HG03045 (cell line): ENCODE data around the gene PLEKHB2.
"Not testable (repeated sequence)": the region's sequence is repeated elsewhere in the genome, so short reads cannot be mapped to it uniquely, and the experiment has no call there.

Source experiments
- ATAC-seq: cut with Tn5 transposase; IDR thresholded peaks from one replicate; pipeline ENCODE4 v1.9.1; 2021; ENCODE audit warnings: mild to moderate bottlenecking, moderate library complexity; ENCODE audit not compliant: unreplicated experiment

The PLEKHB2 gene

GRCh38 chr2:131093696-131094462, 11.3 kb upstream of the PLEKHB2 start:
- ATAC-seq: peak; percentile 77

GRCh38 chr2:131094463-131095281, 10.5 kb upstream of the PLEKHB2 start:
- no peak for ATAC-seq

GRCh38 chr2:131103165-131103564, 2.0 kb upstream of the PLEKHB2 start:
- ATAC-seq: no peak

GRCh38 chr2:131104487-131105155, 515 bp upstream of the PLEKHB2 start:
- ATAC-seq: peak; percentile 70

- ATAC-seq: peak; percentile 38
Observed at GRCh38 chr2:131105950-131106801, 1.0 kb downstream of the PLEKHB2 start.

GRCh38 chr2:131112529-131112928, 7.4 kb downstream of the PLEKHB2 start:
- ATAC-seq: no peak

- no peak for ATAC-seq
Observed at GRCh38 chr2:131113566-131114227, 8.6 kb downstream of the PLEKHB2 start.

GRCh38 chr2:131114950-131115349, 9.8 kb downstream of the PLEKHB2 start:
- not testable (repeated sequence) for ATAC-seq

GRCh38 chr2:131115752-131116151, 10.6 kb downstream of the PLEKHB2 start:
- ATAC-seq: no peak

- no peak for ATAC-seq
Observed at GRCh38 chr2:131120815-131121317, 15.7 kb downstream of the PLEKHB2 start.

GRCh38 chr2:131121464-131121863, 16.3 kb downstream of the PLEKHB2 start:
- no peak for ATAC-seq

GRCh38 chr2:131122496-131122895, 17.4 kb downstream of the PLEKHB2 start:
- ATAC-seq: no peak

GRCh38 chr2:131123192-131123591, 18.1 kb downstream of the PLEKHB2 start:
- ATAC-seq: no peak

- no peak for ATAC-seq
Observed at GRCh38 chr2:131125195-131125757, 20.1 kb downstream of the PLEKHB2 start.

- ATAC-seq: no peak
Observed at GRCh38 chr2:131126436-131126835, 21.3 kb downstream of the PLEKHB2 start.

GRCh38 chr2:131127076-131127475, 21.9 kb downstream of the PLEKHB2 start:
- ATAC-seq: no peak

- ATAC-seq: no peak
Observed at GRCh38 chr2:131127981-131128380, 22.8 kb downstream of the PLEKHB2 start.

- ATAC-seq: no peak
Observed at GRCh38 chr2:131130298-131130596, 25.1 kb downstream of the PLEKHB2 start.

GRCh38 chr2:131132729-131133128, 27.6 kb downstream of the PLEKHB2 start:
- ATAC-seq: no peak

- ATAC-seq: no peak
Observed at GRCh38 chr2:131140581-131140980, 35.4 kb downstream of the PLEKHB2 start.
